Sigmoid colon (tissue), 7 donors: ENCODE results near the gene DNAJB12. TPM values are rescaled to one million over a fixed set of nuclear protein-coding genes. Genes with fewer than 3 reads are reported as not detected.

Source experiments
- DNase-seq: peaks from one replicate; pipeline ENCODE4 v3.0.0-alpha.2; 2019
- H3K27ac ChIP-seq, 4 donors: fragments of 200-600 bp; sonication (generic); one replicate each; pipeline ENCODE4 v1.5.1; 2016 to 2019; ENCODE audit warnings: mild to moderate bottlenecking in 1 of 4
- H3K27me3 ChIP-seq, 3 donors: fragments of 200-600 bp; sonication (generic); one replicate each; pipeline ENCODE4 v1.5.1; 2019; ENCODE audit warnings: mild to moderate bottlenecking in 1 of 3
- H3K36me3 ChIP-seq, 4 donors: fragments of 200-600 bp; sonication (generic); one replicate each; pipeline ENCODE4 v1.5.1; 2016 to 2019
- H3K4me1 ChIP-seq, 4 donors: fragments of 200-600 bp; sonication (generic); one replicate each; pipeline ENCODE4 v1.5.1; 2017 to 2019
- H3K4me3 ChIP-seq, 4 donors: fragments of 200-600 bp; sonication (generic); one replicate each; pipeline ENCODE4 v1.5.1; 2017 to 2019; ENCODE audit warnings: mild to moderate bottlenecking in 2 of 4, moderate library complexity in 1 of 4
- H3K9me3 ChIP-seq, 4 donors: fragments of 200-600 bp in 3 of 4; sonication (generic) in 3 of 4; one replicate each; pipeline versions ENCODE4 v1.5.1 to v1.6.1; 2013 to 2019
- EP300 ChIP-seq, 4 donors: sonication (generic); formaldehyde crosslinking; IDR thresholded peaks; one replicate each; pipeline ENCODE4 v1.6.1; 2017; ENCODE audit warnings: antibody characterized with exemption in 4 of 4
- POLR2A ChIP-seq, 2 donors: fragments of 450-650 bp; IDR thresholded peaks; one replicate each; pipeline ENCODE4 v1.6.1; 2016; ENCODE audit warnings: antibody characterized with exemption in 2 of 2, mild to moderate bottlenecking in 2 of 2, moderate library complexity in 2 of 2
- POLR2AphosphoS5 ChIP-seq, 4 donors: sonication (generic); formaldehyde crosslinking; IDR thresholded peaks; one replicate each; pipeline ENCODE4 v1.6.1; 2017; ENCODE audit warnings: antibody characterized with exemption in 4 of 4
- WGBS, 2 donors: extraction: QIAGEN DNeasy Blood & Tissue Kit; methylation state at CpG; one replicate each; pipeline ENCODE4 v1.1.7; 2013; 5-methylcytosine and 5-hydroxymethylcytosine counted together
- intact Hi-C: fragments of 100-400 bp; cut with DNase I; formaldehyde crosslinking; loops from one replicate; pipeline ENCODE4 v1.15.1; 2023
- polyA plus RNA-seq, 3 donors: library from polyadenylated mRNA; stranded (reverse); fragments of 200-250 nt; gene quantifications; one replicate each; pipeline ENCODE4 v1.2.3, GENCODE V29; 2013
- total RNA-seq, 4 donors: library from RNA; depleted of rRNA; stranded (reverse); fragments of >200 nt; gene quantifications; one replicate each; pipeline ENCODE4 v1.1.0, GENCODE V29; 2016
- TF ChIP-seq, protein P1 (sequence below), 4 experiments: fragments of 450-650 bp in 3 of 4; fragments of 200-600 bp in 1 of 4; IDR thresholded peaks; one replicate each; pipeline ENCODE4 v1.5.1; 2016 to 2019; ENCODE audit warnings: antibody characterized with exemption in 4 of 4, mild to moderate bottlenecking in 3 of 4, moderate library complexity in 2 of 4
- donor health status: healthy with polysubstance abuse.
- donor health status: Bipolar disorder and iron deficiency.
- donor health status: healthy.

Gene DNAJB12
- total and polyA plus RNA-seq, 7 donors: 9.5 to 38.5 (median 27.1) TPM

DNA sequence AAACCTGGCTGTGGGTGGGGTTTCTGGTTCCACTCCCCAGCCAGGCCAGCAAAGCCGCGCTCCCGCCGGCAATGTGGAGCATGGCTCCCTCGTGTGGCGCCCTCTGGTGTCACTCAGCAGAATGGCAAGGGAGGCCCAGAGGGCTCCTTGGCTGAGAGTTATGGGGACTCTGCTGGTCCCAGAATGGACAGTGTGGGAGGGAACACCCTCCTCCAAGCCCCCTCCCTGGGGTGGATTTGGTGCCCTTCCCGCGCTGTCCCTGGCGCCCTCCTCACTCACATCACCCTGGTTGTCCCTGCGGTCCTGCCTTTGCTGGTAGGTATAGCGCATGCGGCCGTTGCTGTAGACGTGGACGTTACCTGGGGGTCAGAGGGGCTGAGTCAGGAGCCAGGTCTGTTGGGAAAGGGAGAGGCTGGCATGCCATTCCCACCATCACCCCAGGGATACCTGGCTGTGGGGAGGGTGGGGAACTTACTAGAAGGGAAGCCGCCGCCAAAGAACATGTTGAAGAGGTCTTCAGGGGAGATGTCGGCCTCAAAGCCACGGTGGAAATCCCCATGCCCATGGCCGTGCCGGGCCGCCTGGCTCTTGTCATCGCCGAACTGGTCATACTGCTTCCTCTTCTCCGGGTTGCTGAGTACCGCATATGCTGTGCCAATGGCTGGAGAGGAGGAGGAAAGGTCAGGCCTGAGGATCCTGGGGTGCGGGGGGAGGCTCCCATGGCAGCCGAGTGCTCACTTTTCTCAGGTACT is 14.0 kb downstream of the DNAJB12 start:
- TF ChIP-seq EP300 (IDR thresholded peaks at IDR 0.05) (no peak), POLR2A (IDR thresholded peaks at IDR 0.05) (no peak)
- TF ChIP-seq, protein P1, sequence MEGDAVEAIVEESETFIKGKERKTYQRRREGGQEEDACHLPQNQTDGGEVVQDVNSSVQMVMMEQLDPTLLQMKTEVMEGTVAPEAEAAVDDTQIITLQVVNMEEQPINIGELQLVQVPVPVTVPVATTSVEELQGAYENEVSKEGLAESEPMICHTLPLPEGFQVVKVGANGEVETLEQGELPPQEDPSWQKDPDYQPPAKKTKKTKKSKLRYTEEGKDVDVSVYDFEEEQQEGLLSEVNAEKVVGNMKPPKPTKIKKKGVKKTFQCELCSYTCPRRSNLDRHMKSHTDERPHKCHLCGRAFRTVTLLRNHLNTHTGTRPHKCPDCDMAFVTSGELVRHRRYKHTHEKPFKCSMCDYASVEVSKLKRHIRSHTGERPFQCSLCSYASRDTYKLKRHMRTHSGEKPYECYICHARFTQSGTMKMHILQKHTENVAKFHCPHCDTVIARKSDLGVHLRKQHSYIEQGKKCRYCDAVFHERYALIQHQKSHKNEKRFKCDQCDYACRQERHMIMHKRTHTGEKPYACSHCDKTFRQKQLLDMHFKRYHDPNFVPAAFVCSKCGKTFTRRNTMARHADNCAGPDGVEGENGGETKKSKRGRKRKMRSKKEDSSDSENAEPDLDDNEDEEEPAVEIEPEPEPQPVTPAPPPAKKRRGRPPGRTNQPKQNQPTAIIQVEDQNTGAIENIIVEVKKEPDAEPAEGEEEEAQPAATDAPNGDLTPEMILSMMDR (IDR thresholded peaks at IDR 0.05): peak; percentile 75 to 97 (median 80)
- no peak overlapping the region for H3K4me3 ChIP-seq
- no peak overlapping the region for H3K27ac ChIP-seq
- no peaks in the 10 kb centered on the region for H3K9me3 ChIP-seq
- peaks cover 0 to 16% (median 13%) of the 10 kb centered on the region in 4 donors for H3K4me1 ChIP-seq
- 66 to 67% methylated on average over 28 of the region's 28 CpGs for WGBS, 2 donors
- no peaks in the 10 kb centered on the region for H3K27me3 ChIP-seq
- intact Hi-C loops: no loop called here
- DNase-seq: no peak
- H3K36me3 ChIP-seq: peaks cover 28 to 92% (median 57%) of the 10 kb centered on the region in 4 donors

DNA sequence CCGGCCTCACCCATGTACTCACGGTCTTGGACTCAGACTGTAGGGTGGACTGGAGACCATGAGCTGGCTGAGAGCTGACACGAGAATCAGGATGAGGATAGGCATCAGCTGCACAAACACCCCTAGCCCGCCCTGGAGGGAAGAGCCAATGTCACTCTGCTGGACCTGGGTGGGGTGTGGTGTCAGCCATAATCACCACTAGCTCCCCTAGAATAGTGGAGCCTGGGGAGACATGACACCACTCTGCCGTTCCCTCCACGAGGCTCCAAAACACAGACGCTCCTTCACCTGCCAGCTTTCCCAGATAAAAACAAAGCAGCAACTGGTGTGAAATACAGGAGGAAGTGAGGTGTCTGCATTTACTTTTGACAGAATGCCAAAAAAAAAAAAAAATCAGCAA is 16.5 kb downstream of the DNAJB12 start:
- TF ChIP-seq, protein P1 (IDR thresholded peaks at IDR 0.05): no peak
- TF ChIP-seq POLR2A (IDR thresholded peaks at IDR 0.05): no peak
- no peak for TF ChIP-seq POLR2AphosphoS5 (IDR thresholded peaks at IDR 0.05)
- no peak for TF ChIP-seq EP300 (IDR thresholded peaks at IDR 0.05)
- no peaks in the 10 kb centered on the region for H3K9me3 ChIP-seq
- H3K36me3 ChIP-seq: peaks cover 27 to 86% (median 46%) of the 10 kb centered on the region in 4 donors
- intact Hi-C loops: loop anchor here (5.0 to 10.0 kb wide), 5 partner anchors 121 to 443 kb away; partner anchors contain the start of genes ANAPC16 and ASCC1
- no peak overlapping the region for H3K27ac ChIP-seq
- WGBS, 2 donors: 72 to 83% methylated on average over 7 of the region's 7 CpGs
- no peak for DNase-seq
- peaks cover 0 to 41% (median 34%) of the 10 kb centered on the region in 4 donors for H3K4me1 ChIP-seq
- H3K4me3 ChIP-seq: no peak overlapping the region
- H3K27me3 ChIP-seq: no peaks in the 10 kb centered on the region

DNA sequence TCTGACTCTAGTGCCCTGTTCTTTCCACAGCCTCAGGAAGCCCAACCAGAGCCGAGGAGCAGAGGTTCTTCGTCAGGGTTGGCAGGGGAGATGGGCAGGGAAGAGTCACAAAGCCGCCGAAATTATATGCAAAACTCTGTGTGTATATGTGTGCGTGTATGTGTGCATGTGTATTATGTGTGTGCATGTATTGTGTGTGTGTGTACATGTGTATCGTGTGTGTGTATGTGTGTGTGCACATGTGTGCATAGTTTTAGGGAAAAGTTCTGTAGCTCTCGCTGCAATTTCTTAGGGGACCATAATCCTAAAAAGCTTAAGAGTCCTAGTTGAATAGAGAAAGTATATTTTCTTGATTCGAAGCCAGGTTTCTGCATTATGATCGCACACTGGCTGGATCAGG is 17.0 kb downstream of the DNAJB12 start:
- H3K27me3 ChIP-seq: no peaks in the 10 kb centered on the region
- no peak for DNase-seq
- no peak overlapping the region for H3K27ac ChIP-seq
- intact Hi-C loops: loop anchor here (2.0 to 10.0 kb wide), 6 partner anchors 63 to 443 kb away; partner anchors contain the start of genes ANAPC16 and ASCC1
- H3K4me1 ChIP-seq: peaks cover 0 to 42% (median 35%) of the 10 kb centered on the region in 4 donors
- H3K9me3 ChIP-seq: no peaks in the 10 kb centered on the region
- 90 to 91% methylated on average over 9 of the region's 9 CpGs for WGBS, 2 donors
- TF ChIP-seq, protein P1 (IDR thresholded peaks at IDR 0.05): no peak
- no peak for TF ChIP-seq EP300 (IDR thresholded peaks at IDR 0.05)
- no peak for TF ChIP-seq POLR2AphosphoS5 (IDR thresholded peaks at IDR 0.05)
- H3K4me3 ChIP-seq: no peak overlapping the region
- peaks cover 23 to 81% (median 42%) of the 10 kb centered on the region in 4 donors for H3K36me3 ChIP-seq

DNA sequence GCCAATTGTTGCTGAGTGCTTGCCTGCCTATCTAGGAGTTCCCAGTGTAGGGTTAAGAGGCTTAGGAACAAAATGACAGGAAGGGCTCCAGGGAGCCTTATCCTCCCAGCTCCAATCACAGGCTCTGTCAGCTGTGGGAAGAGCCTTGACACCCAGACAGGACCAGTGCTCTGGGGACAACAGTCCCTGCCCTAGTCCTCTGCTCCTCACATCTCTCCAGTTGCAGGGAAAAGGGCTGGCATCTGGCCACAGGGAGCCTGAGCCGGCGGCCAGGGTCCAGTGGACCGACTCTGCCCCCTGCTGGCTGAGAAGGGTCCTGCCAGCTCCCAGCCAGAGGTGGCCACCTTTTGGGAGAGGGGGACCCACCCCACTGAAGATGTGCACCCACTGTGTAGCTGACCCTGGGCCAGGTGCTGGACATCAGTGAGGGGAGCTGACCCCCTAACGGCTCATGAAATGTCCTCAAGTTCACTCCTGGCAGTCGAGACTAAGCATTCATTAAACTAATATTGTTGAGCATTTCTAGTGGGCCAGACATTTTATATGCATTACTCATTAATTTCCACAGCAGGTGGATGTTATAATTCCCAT is 17.6 kb downstream of the DNAJB12 start:
- DNase-seq: peak; percentile 94
- H3K27ac ChIP-seq: peak overlapping the region; percentile 75 to 87 (median 80)
- H3K4me3 ChIP-seq: no peak overlapping the region
- WGBS, 2 donors: 25 to 33% methylated on average over 5 of the region's 5 CpGs
- no peaks in the 10 kb centered on the region for H3K9me3 ChIP-seq
- intact Hi-C loops: loop anchor here (2.0 to 10.0 kb wide), 6 partner anchors 62 to 442 kb away; partner anchors contain the start of genes ANAPC16 and ASCC1
- H3K27me3 ChIP-seq: no peaks in the 10 kb centered on the region
- TF ChIP-seq POLR2AphosphoS5 (IDR thresholded peaks at IDR 0.05) (peak in 3 of 4 donors; percentile 37 to 53 (median 46)), EP300 (IDR thresholded peaks at IDR 0.05) (no peak)
- TF ChIP-seq, protein P1 (IDR thresholded peaks at IDR 0.05): peak; percentile 88 to 94 (median 92)
- H3K36me3 ChIP-seq: peaks cover 17 to 75% (median 37%) of the 10 kb centered on the region in 4 donors
- H3K4me1 ChIP-seq: peaks cover 0 to 48% (median 41%) of the 10 kb centered on the region in 4 donors
